NOMO-1 (cell line): Measurements from ENCODE around the gene MT1H.
A peak's percentile ranks its signal among the peaks of the same experiment; 100 is the strongest.

ENCODE experiments used
- DNase-seq, 2 experiments: peaks; one replicate each; lab custom pipeline; 2025; ENCODE audit not compliant: unreplicated experiment in 2 of 2; lab: John Stamatoyannopoulos, UW

MT1H gene

GRCh38 chr16:56635441-56635967 is 34.1 kb upstream of the MT1H start:
- no peak for DNase-seq

- no peak for DNase-seq
Measured at GRCh38 chr16:56636616-56637413, 32.8 kb upstream of the MT1H start.

GRCh38 chr16:56637814-56638750 is 31.5 kb upstream of the MT1H start, which contains the start of gene MT1A:
MT1A (plus strand) TSS chr16:56638666; CDS start chr16:56638739, 73 bp downstream.
- peak; percentile 11 to 12 for DNase-seq

GRCh38 chr16:56639045-56639444 is 30.6 kb upstream of the MT1H start:
- DNase-seq, result no peak

GRCh38 chr16:56640076-56640475 is 29.5 kb upstream of the MT1H start:
- no peak for DNase-seq

GRCh38 chr16:56641166-56641565 is 28.4 kb upstream of the MT1H start:
- DNase-seq, result no peak

GRCh38 chr16:56643080-56643778 is 26.4 kb upstream of the MT1H start:
- peak; percentile 82 to 89 for DNase-seq

- DNase-seq, result no peak
Measured at GRCh38 chr16:56643833-56644232, 25.8 kb upstream of the MT1H start.

- DNase-seq, result no peak
Measured at GRCh38 chr16:56645311-56645710, 24.3 kb upstream of the MT1H start.

- no peak for DNase-seq
Measured at GRCh38 chr16:56645838-56646237, 23.8 kb upstream of the MT1H start.

GRCh38 chr16:56647641-56648431 is 21.8 kb upstream of the MT1H start:
- DNase-seq, result no peak

- DNase-seq, result no peak
Measured at GRCh38 chr16:56649271-56649670, 20.3 kb upstream of the MT1H start.

GRCh38 chr16:56649820-56650219 is 19.8 kb upstream of the MT1H start:
- no peak for DNase-seq

GRCh38 chr16:56651586-56651985 is 18.0 kb upstream of the MT1H start, which contains the start of gene MT1B:
MT1B (plus strand) TSS chr16:56651886; CDS start chr16:56651954, 68 bp downstream.
- DNase-seq, result no peak

GRCh38 chr16:56652600-56652999 is 17.0 kb upstream of the MT1H start:
- DNase-seq, result no peak

- DNase-seq, result no peak
Measured at GRCh38 chr16:56653218-56653617, 16.4 kb upstream of the MT1H start.

- peak; percentile 80 to 85 for DNase-seq
Measured at GRCh38 chr16:56657555-56658326, 11.9 kb upstream of the MT1H start, which contains the start of gene MT1F. MT1F (plus strand) TSS chr16:56657959; CDS start chr16:56658059, 100 bp downstream.

- no peak for DNase-seq
Measured at GRCh38 chr16:56658327-56658875, 11.2 kb upstream of the MT1H start.
